ENCODE data around the gene OR1I1. TPM values are rescaled to one million over a fixed set of nuclear protein-coding genes. Genes with fewer than 3 reads are reported as not detected.

Gene OR1I1
- total RNA-seq, 1 experiment from 2014 or later, result not detected

- Histone ChIP-seq H2BK20ac (ENCODE audit: low read depth, low read length, poor library complexity, severe bottlenecking) (no peak overlapping the region), H3K79me2 (ENCODE audit: insufficient read depth, low read length) (no peaks in the 10 kb centered on the region; the same call in 1 of the 2 replicates), H2BK120ac (ENCODE audit: low read depth, low read length, poor library complexity, severe bottlenecking) (no peak overlapping the region), H2AK5ac (ENCODE audit: insufficient read length, low read length) (no peak overlapping the region), H3T11ph (ENCODE audit: low read length) (no peak overlapping the region), H3K27ac (ENCODE audit: insufficient read length, low read depth, low read length) (no peak overlapping the region), H4K5ac (ENCODE audit: insufficient read length, low read depth, low read length) (no peak overlapping the region), H3K9me3 (ENCODE audit: control insufficient read depth, low read depth, low read length) (no peaks in the 10 kb centered on the region), H3K4ac (ENCODE audit: low read depth, low read length) (no peak overlapping the region), H2AFZ (ENCODE audit: low read length) (no peak overlapping the region), H3K23ac (ENCODE audit: insufficient read length, low read depth, low read length) (no peak overlapping the region), H3K14ac (ENCODE audit: insufficient read depth, low read length) (no peak overlapping the region), H4K91ac (ENCODE audit: insufficient read length, low read depth, low read length) (no peak overlapping the region), H3K27me3 (ENCODE audit: insufficient read depth, low read length) (no peaks in the 10 kb centered on the region), H2BK12ac (ENCODE audit: insufficient read length, low read depth, low read length) (no peak overlapping the region), H3K79me1 (ENCODE audit: insufficient read depth, low read depth, low read length, poor library complexity, severe bottlenecking) (peaks cover 3% of the 10 kb centered on the region), H4K8ac (replicated peaks; ENCODE audit: insufficient read length, low read depth, low read length) (no peak overlapping the region), H3K9ac (ENCODE audit: extremely low read depth, insufficient read length, low read length) (no peak overlapping the region), H4K20me1 (ENCODE audit: control insufficient read depth, insufficient read depth, insufficient read length) (no peaks in the 10 kb centered on the region), H3K4me2 (ENCODE audit: insufficient read depth, insufficient read length, low read length) (no peak overlapping the region), H3K4me1 (ENCODE audit: insufficient read depth, low read length) (no peaks in the 10 kb centered on the region), H3K56ac (ENCODE audit: insufficient read length, low read depth, low read length) (no peak overlapping the region), H3K18ac (ENCODE audit: insufficient read length, low read depth, low read length) (no peak overlapping the region), H3K23me2 (ENCODE audit: insufficient read length, low read depth, low read length, poor library complexity, severe bottlenecking) (peaks cover 7% of the 10 kb centered on the region), H2BK15ac (ENCODE audit: low read depth, low read length) (no peak overlapping the region), H2BK5ac (ENCODE audit: insufficient read length, low read length) (no peak overlapping the region)
- DNase-seq, result no peak
- peaks cover 39 to 60% (median 55%) of the 10 kb centered on the region in 3 experiments; a peak in 6 of 7 replicates for H3K36me3 Mint-ChIP-seq (ENCODE audit: insufficient read depth in 1 of 3, low read depth in 3 of 3)
- H3K27ac Mint-ChIP-seq, result no peak overlapping the region
- 95% methylated on average over 2 of the region's 21 CpGs for WGBS (ENCODE audit: extremely low coverage, insufficient read length, low lambda C conversion rate)
- no peak overlapping the region for H3K4me3 Mint-ChIP-seq
- H3K27me3 Mint-ChIP-seq (ENCODE audit: low read depth), result no peaks in the 10 kb centered on the region; the same call in 1 of the 2 replicates
- H3K4me1 Mint-ChIP-seq, result peaks cover 7% of the 10 kb centered on the region in 2 experiments
- H3K9me3 Mint-ChIP-seq, result no peaks in the 10 kb centered on the region; a peak in 2 of 5 replicates
- TF ChIP-seq CTCF (conservative IDR thresholded peaks at IDR 0.05), result no peak
Observed at GRCh38 chr19:15122331-15123030, 40.5 kb downstream of the OR1I1 start.
